ENCODE measurements around the gene RPS3.
A peak's percentile ranks its signal among the peaks of the same experiment; 100 is the strongest.
"Not testable (repeated sequence)": the region's sequence is repeated elsewhere in the genome, so short reads cannot be mapped to it uniquely, and the experiment has no call there.

Gene RPS3

GRCh38 chr11:75399344-75400145, at the start of gene RPS3:
Gene RPS3, plus strand, starts transcription at chr11:75399518. Its CDS starts 30 bp downstream, at chr11:75399548.
- peak; percentile 75 to 78 for DNase-seq (ENCODE audit: low read depth in 2 of 2)

- no peak for DNase-seq (ENCODE audit: low read depth in 2 of 2)
Measured at GRCh38 chr11:75349521-75350116, 49.7 kb upstream of the RPS3 start.

GRCh38 chr11:75350122-75350742, 49.1 kb upstream of the RPS3 start:
- DNase-seq (ENCODE audit: low read depth in 2 of 2), result no peak

GRCh38 chr11:75350743-75351540, 48.4 kb upstream of the RPS3 start:
- no peak for DNase-seq (ENCODE audit: low read depth in 2 of 2)

- DNase-seq (ENCODE audit: low read depth in 2 of 2), result no peak
Measured at GRCh38 chr11:75351541-75351790, 47.9 kb upstream of the RPS3 start, which contains the start of gene ARRB1. Gene ARRB1, minus strand, starts transcription at chr11:75351661. Its CDS starts 54 bp downstream, at chr11:75351607.

GRCh38 chr11:75351791-75352587, 47.3 kb upstream of the RPS3 start:
- DNase-seq (ENCODE audit: low read depth in 2 of 2), result no peak

- no peak for DNase-seq (ENCODE audit: low read depth in 2 of 2)
Measured at GRCh38 chr11:75352588-75353206, 46.6 kb upstream of the RPS3 start.

GRCh38 chr11:75355051-75355450, 44.3 kb upstream of the RPS3 start:
- DNase-seq (ENCODE audit: low read depth in 2 of 2), result no peak

GRCh38 chr11:75356613-75357012, 42.7 kb upstream of the RPS3 start:
- DNase-seq (ENCODE audit: low read depth in 2 of 2), result no peak

GRCh38 chr11:75362285-75362684, 37.0 kb upstream of the RPS3 start:
- DNase-seq (ENCODE audit: low read depth in 2 of 2), result not testable (repeated sequence)

- no peak for DNase-seq (ENCODE audit: low read depth in 2 of 2)
Measured at GRCh38 chr11:75365711-75366181, 33.6 kb upstream of the RPS3 start.

- not testable (repeated sequence) for DNase-seq (ENCODE audit: low read depth in 2 of 2)
Measured at GRCh38 chr11:75366826-75367225, 32.5 kb upstream of the RPS3 start.

GRCh38 chr11:75369560-75370255, 29.6 kb upstream of the RPS3 start:
- DNase-seq (ENCODE audit: low read depth in 2 of 2), result no peak

GRCh38 chr11:75371949-75372876, 27.1 kb upstream of the RPS3 start:
- DNase-seq (ENCODE audit: low read depth in 2 of 2), result no peak

GRCh38 chr11:75373201-75373600, 26.1 kb upstream of the RPS3 start:
- DNase-seq (ENCODE audit: low read depth in 2 of 2), result no peak

- DNase-seq (ENCODE audit: low read depth in 2 of 2), result no peak
Measured at GRCh38 chr11:75374646-75375045, 24.7 kb upstream of the RPS3 start.

- no peak for DNase-seq (ENCODE audit: low read depth in 2 of 2)
Measured at GRCh38 chr11:75375626-75376025, 23.7 kb upstream of the RPS3 start.

GRCh38 chr11:75376175-75376574, 23.1 kb upstream of the RPS3 start:
- no peak for DNase-seq (ENCODE audit: low read depth in 2 of 2)

- not testable (repeated sequence) for DNase-seq (ENCODE audit: low read depth in 2 of 2)
Measured at GRCh38 chr11:75378776-75379175, 20.5 kb upstream of the RPS3 start.

All from stimulated activated CD8-positive, alpha-beta memory T cell treated with anti-CD3 and anti-CD28 coated beads, Interleukin-2, amount 100 ng/mL, for 1 hour (primary cell).